HepG2 (cell line): Measurements from ENCODE around the gene PDE4D.
"Not testable (repeated sequence)": the region's sequence is repeated elsewhere in the genome, so short reads cannot be mapped to it uniquely, and the experiment has no call there.

Source experiments
- ARID2 ChIP-seq: sonication (generic); formaldehyde crosslinking; IDR thresholded peaks from 2 replicates; pipeline ENCODE4 v1.8.1; 2022; ENCODE audit warnings: mild to moderate bottlenecking, missing genetic modification reagents, borderline replicate concordance
- BHLHE40 ChIP-seq: IDR thresholded peaks from 2 replicates; pipeline ENCODE4 v1.6.1; 2011; ENCODE audit warnings: low read length, improper control_type of control experiment
- KLF9 ChIP-seq: IDR thresholded peaks from 2 replicates; pipeline ENCODE4 v1.6.1; 2016; ENCODE audit warnings: low read depth
- SMC3 ChIP-seq: IDR thresholded peaks from 2 replicates; pipeline ENCODE4 v1.6.1; 2011; ENCODE audit warnings: low read length, improper control_type of control experiment
- SRSF1 ChIP-seq: fragments of 200-400 bp; formaldehyde crosslinking; optimal IDR thresholded peaks from 2 replicates; pipeline ENCODE3; 2017; ENCODE audit warnings: mild to moderate bottlenecking, low read depth, low read length, moderate library complexity
- TOPORS ChIP-seq: sonication (generic); formaldehyde crosslinking; IDR thresholded peaks from 2 replicates; pipeline ENCODE4 v1.8.0; 2023; ENCODE audit warnings: mild to moderate bottlenecking, missing genetic modification reagents
- YY1 ChIP-seq: IDR thresholded peaks from 2 replicates; pipeline ENCODE4 v1.6.1; 2011; ENCODE audit warnings: low read length, low read depth, moderate library complexity, mild to moderate bottlenecking; ENCODE audit not compliant: insufficient read depth, insufficient replicate concordance
- ZNF17 ChIP-seq: sonication (generic); formaldehyde crosslinking; IDR thresholded peaks from 2 replicates; pipeline ENCODE4 v1.5.0; 2020; ENCODE audit warnings: mild to moderate bottlenecking, missing genetic modification reagents
- ZNF382 ChIP-seq: sonication (generic); formaldehyde crosslinking; IDR thresholded peaks from 2 replicates; pipeline ENCODE4 v1.5.0; 2020; ENCODE audit warnings: missing genetic modification reagents, mild to moderate bottlenecking, borderline replicate concordance
- ZNF768 ChIP-seq: sonication (generic); formaldehyde crosslinking; IDR thresholded peaks from 2 replicates; pipeline ENCODE4 v1.4.0; 2020; ENCODE audit warnings: missing genetic modification reagents
- ZSCAN22 ChIP-seq: sonication (generic); formaldehyde crosslinking; IDR thresholded peaks from 2 replicates; pipeline ENCODE4 v1.4.0; 2020; ENCODE audit warnings: mild to moderate bottlenecking, missing genetic modification reagents
- TF ChIP-seq, protein P1 (sequence below): sonication (generic); formaldehyde crosslinking; IDR thresholded peaks from 2 replicates; pipeline ENCODE4 v1.4.0; 2020; ENCODE audit warnings: missing genetic modification reagents, borderline replicate concordance
- TF ChIP-seq, protein P2 (sequence below): sonication (generic); formaldehyde crosslinking; IDR thresholded peaks from 2 replicates; pipeline ENCODE4 v1.5.0; 2020; ENCODE audit warnings: mild to moderate bottlenecking, missing genetic modification reagents, moderate library complexity
- TF ChIP-seq, protein P3 (sequence below): sonication (generic); formaldehyde crosslinking; IDR thresholded peaks from 2 replicates; pipeline ENCODE4 v1.5.0; 2020; ENCODE audit warnings: mild to moderate bottlenecking, missing genetic modification reagents

DNA sequence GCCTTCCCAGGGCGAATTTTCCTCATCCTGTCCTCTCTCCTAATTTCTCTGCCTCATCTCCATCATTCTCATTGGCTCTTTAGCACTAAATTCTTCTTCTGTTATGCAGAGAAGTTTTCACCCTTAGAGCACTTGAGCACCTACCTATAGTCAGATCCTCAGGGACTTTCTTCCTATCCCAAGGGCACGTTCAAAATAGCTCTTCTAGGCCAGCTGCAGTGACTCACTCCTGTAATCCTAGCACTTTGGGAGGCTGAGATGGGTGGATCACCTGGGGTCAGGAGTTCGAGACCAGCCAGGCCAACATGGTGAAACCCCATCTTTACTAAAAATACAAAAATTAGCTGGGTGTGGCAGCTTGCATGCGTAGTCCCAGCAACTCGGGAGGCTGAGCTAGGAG lies 320.0 kb downstream of the PDE4D start:
- not testable (repeated sequence) for TF ChIP-seq YY1; SRSF1; SMC3; ZNF382 (CRISPR knock-in tag); ZNF17 (CRISPR knock-in tag); ZNF768 (CRISPR knock-in tag); BHLHE40; KLF9; ZSCAN22 (CRISPR knock-in tag); TOPORS; ARID2 (CRISPR knock-in tag)
- TF ChIP-seq, protein P1, sequence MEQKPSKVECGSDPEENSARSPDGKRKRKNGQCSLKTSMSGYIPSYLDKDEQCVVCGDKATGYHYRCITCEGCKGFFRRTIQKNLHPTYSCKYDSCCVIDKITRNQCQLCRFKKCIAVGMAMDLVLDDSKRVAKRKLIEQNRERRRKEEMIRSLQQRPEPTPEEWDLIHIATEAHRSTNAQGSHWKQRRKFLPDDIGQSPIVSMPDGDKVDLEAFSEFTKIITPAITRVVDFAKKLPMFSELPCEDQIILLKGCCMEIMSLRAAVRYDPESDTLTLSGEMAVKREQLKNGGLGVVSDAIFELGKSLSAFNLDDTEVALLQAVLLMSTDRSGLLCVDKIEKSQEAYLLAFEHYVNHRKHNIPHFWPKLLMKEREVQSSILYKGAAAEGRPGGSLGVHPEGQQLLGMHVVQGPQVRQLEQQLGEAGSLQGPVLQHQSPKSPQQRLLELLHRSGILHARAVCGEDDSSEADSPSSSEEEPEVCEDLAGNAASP (CRISPR knock-in tag), result not testable (repeated sequence)
- TF ChIP-seq, protein P2, sequence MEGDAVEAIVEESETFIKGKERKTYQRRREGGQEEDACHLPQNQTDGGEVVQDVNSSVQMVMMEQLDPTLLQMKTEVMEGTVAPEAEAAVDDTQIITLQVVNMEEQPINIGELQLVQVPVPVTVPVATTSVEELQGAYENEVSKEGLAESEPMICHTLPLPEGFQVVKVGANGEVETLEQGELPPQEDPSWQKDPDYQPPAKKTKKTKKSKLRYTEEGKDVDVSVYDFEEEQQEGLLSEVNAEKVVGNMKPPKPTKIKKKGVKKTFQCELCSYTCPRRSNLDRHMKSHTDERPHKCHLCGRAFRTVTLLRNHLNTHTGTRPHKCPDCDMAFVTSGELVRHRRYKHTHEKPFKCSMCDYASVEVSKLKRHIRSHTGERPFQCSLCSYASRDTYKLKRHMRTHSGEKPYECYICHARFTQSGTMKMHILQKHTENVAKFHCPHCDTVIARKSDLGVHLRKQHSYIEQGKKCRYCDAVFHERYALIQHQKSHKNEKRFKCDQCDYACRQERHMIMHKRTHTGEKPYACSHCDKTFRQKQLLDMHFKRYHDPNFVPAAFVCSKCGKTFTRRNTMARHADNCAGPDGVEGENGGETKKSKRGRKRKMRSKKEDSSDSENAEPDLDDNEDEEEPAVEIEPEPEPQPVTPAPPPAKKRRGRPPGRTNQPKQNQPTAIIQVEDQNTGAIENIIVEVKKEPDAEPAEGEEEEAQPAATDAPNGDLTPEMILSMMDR, result not testable (repeated sequence)
- TF ChIP-seq, protein P3, sequence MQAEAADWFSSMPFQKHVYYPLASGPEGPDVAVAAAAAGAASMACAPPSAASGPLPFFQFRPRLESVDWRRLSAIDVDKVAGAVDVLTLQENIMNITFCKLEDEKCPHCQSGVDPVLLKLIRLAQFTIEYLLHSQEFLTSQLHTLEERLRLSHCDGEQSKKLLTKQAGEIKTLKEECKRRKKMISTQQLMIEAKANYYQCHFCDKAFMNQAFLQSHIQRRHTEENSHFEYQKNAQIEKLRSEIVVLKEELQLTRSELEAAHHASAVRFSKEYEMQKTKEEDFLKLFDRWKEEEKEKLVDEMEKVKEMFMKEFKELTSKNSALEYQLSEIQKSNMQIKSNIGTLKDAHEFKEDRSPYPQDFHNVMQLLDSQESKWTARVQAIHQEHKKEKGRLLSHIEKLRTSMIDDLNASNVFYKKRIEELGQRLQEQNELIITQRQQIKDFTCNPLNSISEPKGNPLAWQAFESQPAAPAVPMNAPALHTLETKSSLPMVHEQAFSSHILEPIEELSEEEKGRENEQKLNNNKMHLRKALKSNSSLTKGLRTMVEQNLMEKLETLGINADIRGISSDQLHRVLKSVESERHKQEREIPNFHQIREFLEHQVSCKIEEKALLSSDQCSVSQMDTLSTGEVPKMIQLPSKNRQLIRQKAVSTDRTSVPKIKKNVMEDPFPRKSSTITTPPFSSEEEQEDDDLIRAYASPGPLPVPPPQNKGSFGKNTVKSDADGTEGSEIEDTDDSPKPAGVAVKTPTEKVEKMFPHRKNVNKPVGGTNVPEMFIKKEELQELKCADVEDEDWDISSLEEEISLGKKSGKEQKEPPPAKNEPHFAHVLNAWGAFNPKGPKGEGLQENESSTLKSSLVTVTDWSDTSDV (CRISPR knock-in tag), result not testable (repeated sequence)
